Activated CD4-positive, alpha-beta T cell treated with anti-CD3 and anti-CD28 coated beads, Interleukin-2, amount 10 ng/mL, durations not matched to agents 24 days and 14 days (primary cell): ENCODE data around the gene EPS8L2. TPM values are rescaled to one million over a fixed set of nuclear protein-coding genes. Genes with fewer than 3 reads are reported as not detected.

ENCODE experiments used
- DNase-seq: peaks from one replicate; pipeline ENCODE4 v3.0.0; 2022
- H3K27ac Mint-ChIP-seq: one replicate; pipeline ENCODE4 v1.8.0; 2022; ENCODE audit warnings: mild to moderate bottlenecking, mixed read lengths
- H3K27me3 Mint-ChIP-seq: one replicate; pipeline ENCODE4 v1.8.0; 2022; ENCODE audit warnings: mixed read lengths
- H3K36me3 Mint-ChIP-seq: one replicate; pipeline ENCODE4 v1.8.0; 2022; ENCODE audit warnings: low read depth, mild to moderate bottlenecking, mixed read lengths
- H3K4me1 Mint-ChIP-seq: one replicate; pipeline ENCODE4 v1.8.0; 2021; ENCODE audit warnings: mixed read lengths
- H3K4me3 Mint-ChIP-seq: one replicate; pipeline ENCODE4 v1.8.0; 2022; ENCODE audit warnings: mild to moderate bottlenecking, moderate library complexity, mixed read lengths
- H3K9me3 Mint-ChIP-seq: one replicate; pipeline ENCODE4 v1.8.0; 2021; ENCODE audit warnings: mixed read lengths
- intact Hi-C: fragments of 100-400 bp; cut with micrococcal nuclease; formaldehyde crosslinking; loops from one replicate; pipeline ENCODE4 v1.15.1; 2023
- total RNA-seq: library from RNA; stranded (reverse); gene quantifications from 2 replicates; pipeline ENCODE4 v1.2.3, GENCODE V29; 2022

The EPS8L2 gene
- total RNA-seq, 1 donor from 2014 or later, result 15.3 TPM

DNA sequence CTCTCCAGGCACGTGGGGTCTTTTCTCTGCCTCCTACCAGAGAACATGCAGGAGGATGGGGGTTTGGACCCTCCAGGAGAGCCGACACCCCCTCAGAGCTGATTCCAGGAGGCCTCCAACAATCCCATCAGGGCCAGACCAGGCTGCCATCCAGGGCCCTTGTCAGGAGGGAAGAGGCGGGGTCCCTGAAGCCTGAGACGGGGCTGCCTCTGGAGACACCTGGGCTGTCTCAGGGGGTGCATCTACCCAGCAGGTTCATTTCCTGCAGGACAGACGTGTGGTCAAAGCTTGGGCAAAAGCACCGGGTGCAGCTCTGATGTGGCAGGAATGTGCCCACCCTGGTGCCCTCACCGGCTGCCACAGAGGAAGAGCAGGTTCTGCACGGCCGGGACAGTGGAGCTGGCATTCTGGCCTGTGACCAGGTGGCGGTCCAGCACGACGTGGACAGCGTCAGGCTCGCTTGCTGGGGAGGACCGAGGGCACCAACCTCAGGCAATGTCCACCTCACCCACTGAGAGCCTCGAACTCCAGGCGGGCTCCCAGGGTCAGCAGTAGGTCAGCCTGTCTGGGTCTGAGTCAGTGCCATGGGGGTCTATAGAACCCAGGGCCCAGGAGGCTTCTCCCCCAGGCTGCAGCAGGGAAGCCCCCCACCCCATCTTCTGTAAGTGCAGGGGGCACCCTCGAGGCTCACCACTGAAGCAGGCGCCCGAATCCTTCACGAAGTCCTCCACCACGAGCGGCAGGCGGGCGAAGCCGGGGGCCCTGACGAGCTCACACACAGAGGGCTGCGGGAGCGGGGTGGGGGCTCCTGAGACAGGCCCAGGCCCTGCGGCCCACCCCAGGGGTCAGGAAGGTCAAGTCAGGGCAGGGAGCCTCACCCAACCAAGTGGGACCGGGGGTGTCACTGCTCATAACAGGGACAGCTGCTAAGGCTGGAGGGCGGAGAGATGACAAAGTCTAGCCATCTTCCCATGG is 64.9 kb downstream of the EPS8L2 start:
- Mint-ChIP-seq H3K9me3 (no peaks in the 10 kb centered on the region), H3K36me3 (peaks cover 24% of the 10 kb centered on the region), H3K27ac (no peak overlapping the region), H3K4me1 (peaks cover 12% of the 10 kb centered on the region), H3K27me3 (no peaks in the 10 kb centered on the region), H3K4me3 (no peak overlapping the region)
- peak; percentile 55 for DNase-seq
- intact Hi-C loops, result no loop called here

DNA sequence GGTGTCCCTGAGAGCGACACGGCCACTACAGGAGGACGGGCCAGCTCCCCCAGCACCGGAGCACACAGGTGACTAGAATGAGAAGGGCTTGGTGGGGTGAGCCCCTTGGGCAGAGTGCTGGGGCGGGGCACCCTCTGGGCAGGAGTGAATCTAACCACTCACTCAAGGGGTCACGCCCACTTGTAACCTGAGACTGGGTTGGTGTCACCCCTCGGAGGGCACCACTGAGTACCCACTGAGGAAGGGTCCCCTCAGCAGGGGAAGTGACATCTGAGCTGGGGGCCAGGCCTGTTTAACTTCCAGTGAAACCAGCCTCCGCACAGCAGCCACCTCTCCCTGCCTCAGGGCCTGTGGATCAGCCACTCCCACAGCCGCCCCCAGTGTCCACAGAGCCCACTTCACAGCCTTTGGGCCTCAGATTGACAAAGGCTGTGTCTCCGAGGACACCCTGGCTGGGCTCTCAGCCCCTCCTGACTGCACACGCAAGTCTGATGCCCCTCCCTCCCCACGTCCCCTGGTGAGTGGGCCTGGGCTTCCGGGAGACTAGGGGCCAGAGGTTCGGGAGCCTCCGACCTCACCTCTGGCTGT is 65.7 kb downstream of the EPS8L2 start:
- intact Hi-C loops, result no loop called here
- no peak for DNase-seq
- Mint-ChIP-seq H3K27ac (no peak overlapping the region), H3K4me1 (peaks cover 15% of the 10 kb centered on the region), H3K4me3 (no peak overlapping the region), H3K36me3 (peaks cover 24% of the 10 kb centered on the region), H3K27me3 (no peaks in the 10 kb centered on the region), H3K9me3 (no peaks in the 10 kb centered on the region)

DNA sequence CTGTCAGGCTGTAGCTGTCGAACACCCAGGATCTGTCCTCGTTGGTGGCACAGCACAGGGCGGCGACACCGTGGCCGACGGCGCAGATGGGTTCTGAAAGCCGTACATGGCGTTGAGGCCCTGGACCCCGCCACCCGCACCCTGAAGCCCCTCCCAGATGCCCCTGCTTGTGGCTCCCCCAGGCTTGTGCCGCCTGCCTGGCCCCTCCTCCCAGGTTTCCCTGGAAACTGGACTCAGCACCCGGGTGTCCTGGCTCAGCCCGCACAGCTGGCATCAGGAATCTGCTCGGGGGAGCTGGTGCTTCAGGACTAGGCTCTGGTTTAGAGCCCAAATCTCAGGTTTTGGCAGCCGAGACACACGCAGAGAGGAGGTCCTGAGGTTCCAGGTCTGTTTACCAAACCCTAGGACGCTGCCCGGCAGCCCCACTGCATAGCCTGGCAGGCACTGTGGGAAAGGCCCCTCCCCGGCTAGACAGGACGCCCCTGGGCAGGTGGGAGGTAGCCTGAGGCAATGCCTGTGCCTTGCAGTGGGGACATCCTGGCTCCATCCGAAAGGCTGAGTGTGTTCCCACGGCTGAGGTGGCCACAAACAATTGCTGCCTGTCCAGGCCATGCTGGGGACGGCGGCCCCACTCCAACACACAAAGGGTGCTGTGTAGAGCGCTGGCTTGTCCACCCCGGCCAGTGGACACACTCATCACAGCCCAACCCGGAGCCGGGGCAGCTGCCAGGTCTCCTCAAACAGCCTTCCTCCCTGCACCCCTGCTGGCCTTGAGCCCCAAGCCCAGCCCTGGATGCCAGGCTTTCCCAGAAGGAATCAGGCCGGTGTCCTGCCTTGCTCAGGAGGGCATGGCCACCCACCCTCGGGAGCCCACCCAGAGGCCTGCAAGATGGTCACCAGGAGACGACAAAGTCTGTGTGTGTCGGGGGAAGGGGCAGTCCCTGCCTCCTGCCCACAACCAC is 66.7 kb downstream of the EPS8L2 start:
- Mint-ChIP-seq H3K27ac (no peak overlapping the region), H3K27me3 (no peaks in the 10 kb centered on the region), H3K4me1 (peaks cover 10% of the 10 kb centered on the region), H3K9me3 (no peaks in the 10 kb centered on the region), H3K4me3 (no peak overlapping the region), H3K36me3 (peaks cover 15% of the 10 kb centered on the region)
- intact Hi-C loops, result no loop called here
- DNase-seq, result peak; percentile 54

- Mint-ChIP-seq H3K4me1 (peaks cover 10% of the 10 kb centered on the region), H3K36me3 (peaks cover 19% of the 10 kb centered on the region), H3K27me3 (no peaks in the 10 kb centered on the region), H3K4me3 (no peak overlapping the region), H3K9me3 (no peaks in the 10 kb centered on the region), H3K27ac (no peak overlapping the region)
- no peak for DNase-seq
- intact Hi-C loops, result no loop called here
These were observed 67.4 kb downstream of the EPS8L2 start for GRCh38 chr11:773425-773824.

GRCh38 chr11:773830-774229 is 67.8 kb downstream of the EPS8L2 start:
- H3K4me1 Mint-ChIP-seq, result peaks cover 11% of the 10 kb centered on the region
- H3K36me3 Mint-ChIP-seq, result peaks cover 19% of the 10 kb centered on the region
- no peak overlapping the region for H3K4me3 Mint-ChIP-seq
- intact Hi-C loops, result no loop called here
- H3K27ac Mint-ChIP-seq, result no peak overlapping the region
- no peaks in the 10 kb centered on the region for H3K27me3 Mint-ChIP-seq
- no peaks in the 10 kb centered on the region for H3K9me3 Mint-ChIP-seq
- peak; percentile 55 for DNase-seq

DNA sequence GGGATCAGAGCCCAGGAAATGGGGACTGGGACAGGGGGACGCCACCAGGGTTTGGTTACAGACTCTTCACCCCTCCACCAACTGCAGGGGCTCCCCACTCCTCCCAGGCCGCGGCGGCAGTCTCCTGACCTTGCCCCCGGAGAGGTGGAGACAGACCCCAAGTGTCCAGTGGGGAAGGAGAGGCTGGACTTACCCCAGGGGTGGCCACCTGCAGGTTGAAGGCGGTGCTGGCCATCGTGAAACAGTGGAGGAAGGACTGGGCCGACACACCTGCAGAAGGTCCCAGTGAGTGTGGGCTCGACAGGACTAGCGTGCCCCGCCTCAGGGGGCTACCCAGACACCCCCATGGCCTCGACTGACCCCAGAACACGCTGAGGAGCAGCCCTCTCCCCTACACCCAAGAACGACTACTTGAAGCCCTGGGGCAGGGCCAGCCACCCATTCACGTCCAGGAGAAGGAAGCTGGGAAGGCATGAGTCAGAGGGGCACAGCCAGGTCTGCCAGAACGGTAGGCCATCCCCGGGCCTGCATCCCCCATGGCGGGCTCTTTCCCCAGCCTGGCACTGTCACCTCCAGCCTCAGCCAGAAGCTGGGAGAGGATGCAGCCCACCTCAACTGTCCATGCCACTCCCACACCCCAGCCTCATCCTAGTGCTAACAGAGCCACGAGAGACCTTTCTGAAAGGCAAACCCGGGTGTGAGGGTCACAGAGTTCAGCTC is 69.0 kb downstream of the EPS8L2 start:
- peak; percentile 57 for DNase-seq
- Mint-ChIP-seq H3K27ac (peak overlapping the region; percentile 64), H3K36me3 (peaks cover 19% of the 10 kb centered on the region), H3K27me3 (no peaks in the 10 kb centered on the region), H3K4me3 (peak overlapping the region; percentile 71), H3K4me1 (peaks cover 15% of the 10 kb centered on the region), H3K9me3 (no peaks in the 10 kb centered on the region)
- intact Hi-C loops, result no loop called here

GRCh38 chr11:776263-776560 is 70.2 kb downstream of the EPS8L2 start:
- peaks cover 18% of the 10 kb centered on the region for H3K36me3 Mint-ChIP-seq
- H3K4me3 Mint-ChIP-seq, result peak overlapping the region; percentile 92
- intact Hi-C loops, result loop anchor here (2.0 kb wide), 1 partner anchor 21 kb away; no protein-coding TSS in a partner anchor
- H3K27me3 Mint-ChIP-seq, result no peaks in the 10 kb centered on the region
- no peaks in the 10 kb centered on the region for H3K9me3 Mint-ChIP-seq
- H3K4me1 Mint-ChIP-seq, result peaks cover 18% of the 10 kb centered on the region
- peak overlapping the region; percentile 85 for H3K27ac Mint-ChIP-seq
- no peak for DNase-seq

GRCh38 chr11:776561-777287 is 70.7 kb downstream of the EPS8L2 start:
- H3K36me3 Mint-ChIP-seq, result peaks cover 19% of the 10 kb centered on the region
- intact Hi-C loops, result loop anchor here (1.0 to 2.0 kb wide), 3 partner anchors 14 to 33 kb away; partner anchors contain the start of genes CEND1 and RPLP2
- H3K27ac Mint-ChIP-seq, result peak overlapping the region; percentile 85
- H3K9me3 Mint-ChIP-seq, result no peaks in the 10 kb centered on the region
- peak overlapping the region; percentile 92 for H3K4me3 Mint-ChIP-seq
- H3K4me1 Mint-ChIP-seq, result peaks cover 18% of the 10 kb centered on the region
- DNase-seq, result no peak
- no peaks in the 10 kb centered on the region for H3K27me3 Mint-ChIP-seq

Other genes starting within 250 kb of the EPS8L2 start
- gene RNH1, start 199.0 kb upstream of the EPS8L2 start, total RNA-seq, result 130 and 134 TPM in 2 replicates
- gene HRAS, start 170.7 kb upstream of the EPS8L2 start, total RNA-seq, result 70.8 and 94.4 TPM in 2 replicates
- gene LRRC56, start 168.7 kb upstream of the EPS8L2 start, total RNA-seq, result 2.1 and 2.3 TPM in 2 replicates
- gene LMNTD2, start 145.5 kb upstream of the EPS8L2 start, total RNA-seq, result 0.47 and 1.1 TPM in 2 replicates
- 21.8 and 23.1 TPM in 2 replicates for gene RASSF7, start 145.3 kb upstream of the EPS8L2 start, total RNA-seq
- 54.8 and 57.4 TPM in 2 replicates for gene PHRF1, start 129.8 kb upstream of the EPS8L2 start, total RNA-seq
- gene IRF7, start 90.3 kb upstream of the EPS8L2 start, total RNA-seq, result 42.8 and 45.3 TPM in 2 replicates
- not detected in 2 replicates for gene CDHR5, start 81.3 kb upstream of the EPS8L2 start, total RNA-seq
- gene SCT, start 79.0 kb upstream of the EPS8L2 start, total RNA-seq, result not detected in 2 replicates
- 0.14 and 0.28 TPM in 2 replicates for gene DRD4, start 69.0 kb upstream of the EPS8L2 start, total RNA-seq
- 66.3 and 73.9 TPM in 2 replicates for gene DEAF1, start 11.0 kb upstream of the EPS8L2 start, total RNA-seq
- gene TMEM80, start 10.4 kb upstream of the EPS8L2 start, total RNA-seq, result 12.3 and 12.5 TPM in 2 replicates
- 265 and 279 TPM in 2 replicates for gene TALDO1, start 41.2 kb downstream of the EPS8L2 start, total RNA-seq
- gene GATD1, start 71.3 kb downstream of the EPS8L2 start, total RNA-seq, result 81.7 and 82.2 TPM in 2 replicates
- gene CEND1, start 83.9 kb downstream of the EPS8L2 start, total RNA-seq, result 3.8 and 4.2 TPM in 2 replicates
- gene SLC25A22, start 92.0 kb downstream of the EPS8L2 start, total RNA-seq, result 84.9 and 90.3 TPM in 2 replicates
- 28.9 and 29.6 TPM in 2 replicates for gene PIDD1, start 99.0 kb downstream of the EPS8L2 start, total RNA-seq
- 2,367 and 2,377 TPM in 2 replicates for gene RPLP2, start 103.7 kb downstream of the EPS8L2 start, total RNA-seq
- gene PNPLA2, start 112.7 kb downstream of the EPS8L2 start, total RNA-seq, result 55.0 and 56.4 TPM in 2 replicates
- gene CRACR2B, start 121.7 kb downstream of the EPS8L2 start, total RNA-seq, result 1.5 and 3.0 TPM in 2 replicates
- 81.0 and 87.3 TPM in 2 replicates for gene CD151, start 126.7 kb downstream of the EPS8L2 start, total RNA-seq
- gene POLR2L, start 136.3 kb downstream of the EPS8L2 start, total RNA-seq, result 113 and 117 TPM in 2 replicates
- gene TSPAN4, start 136.6 kb downstream of the EPS8L2 start, total RNA-seq, result 14.8 and 15.1 TPM in 2 replicates
- 99.7 and 109 TPM in 2 replicates for gene CHID1, start 204.6 kb downstream of the EPS8L2 start, total RNA-seq
- gene AP2A2, start 219.6 kb downstream of the EPS8L2 start, total RNA-seq, result 51.4 and 53.8 TPM in 2 replicates